Endometrial microvascular endothelial cells (primary cell): ENCODE results near the gene MRPL10. TPM values are rescaled to one million over a fixed set of nuclear protein-coding genes. Genes with fewer than 3 reads are reported as not detected.

ENCODE experiments used
- in situ Hi-C: cut with HindIII; loops from 2 replicates; pipeline ENCODE4 v1.10.0; 2017; ENCODE audit warnings: low sequenced_read_pairs, low pct_unique_long_range_greater_than_20kb; ENCODE audit errors: inconsistent ontology term
- total RNA-seq: library from RNA; depleted of rRNA; stranded (reverse); fragments of >200 nt; gene quantifications from one replicate; pipeline ENCODE4 v1.2.3, GENCODE V29; 2015; ENCODE audit errors: inconsistent ontology term

The MRPL10 gene
- total RNA-seq, 1 donor from 2014 or later: 41.9 TPM

- in situ Hi-C loops: no loop called here
Measured at GRCh38 chr17:47862621-47863440, 31.5 kb upstream of the MRPL10 start.

GRCh38 chr17:47860386-47860785 is 29.0 kb upstream of the MRPL10 start:
- in situ Hi-C loops: no loop called here

- in situ Hi-C loops: no loop called here
Measured at GRCh38 chr17:47857551-47858455, 26.5 kb upstream of the MRPL10 start.

GRCh38 chr17:47856830-47857229 is 25.5 kb upstream of the MRPL10 start:
- in situ Hi-C loops: no loop called here

- in situ Hi-C loops: no loop called here
Measured at GRCh38 chr17:47855737-47856136, 24.4 kb upstream of the MRPL10 start.

- in situ Hi-C loops: no loop called here
Measured at GRCh38 chr17:47853616-47854015, 22.3 kb upstream of the MRPL10 start.

GRCh38 chr17:47852113-47852949 is 21.0 kb upstream of the MRPL10 start:
- in situ Hi-C loops: no loop called here

GRCh38 chr17:47851764-47852112 is 20.4 kb upstream of the MRPL10 start:
- in situ Hi-C loops: no loop called here

GRCh38 chr17:47850692-47851573 is 19.6 kb upstream of the MRPL10 start, which contains the start of gene SP6:
SP6 (minus strand) TSS chr17:47851163; CDS start chr17:47848429, 2,734 bp downstream.
- in situ Hi-C loops: no loop called here

GRCh38 chr17:47850373-47850691 is 19.0 kb upstream of the MRPL10 start:
- in situ Hi-C loops: no loop called here

GRCh38 chr17:47848198-47848513 is 16.8 kb upstream of the MRPL10 start:
- in situ Hi-C loops: no loop called here

- in situ Hi-C loops: no loop called here
Measured at GRCh38 chr17:47847341-47848197, 16.2 kb upstream of the MRPL10 start.

- in situ Hi-C loops: no loop called here
Measured at GRCh38 chr17:47846716-47847340, 15.5 kb upstream of the MRPL10 start.

- in situ Hi-C loops: no loop called here
Measured at GRCh38 chr17:47845716-47846075, 14.4 kb upstream of the MRPL10 start.

- in situ Hi-C loops: no loop called here
Measured at GRCh38 chr17:47844814-47845715, 13.7 kb upstream of the MRPL10 start.

GRCh38 chr17:47844227-47844626 is 12.9 kb upstream of the MRPL10 start:
- in situ Hi-C loops: no loop called here
